ENCODE data around the gene ACLY.
"Not testable (repeated sequence)": the region's sequence is repeated elsewhere in the genome, so short reads cannot be mapped to it uniquely, and the experiment has no call there.

Gene ACLY

DNA sequence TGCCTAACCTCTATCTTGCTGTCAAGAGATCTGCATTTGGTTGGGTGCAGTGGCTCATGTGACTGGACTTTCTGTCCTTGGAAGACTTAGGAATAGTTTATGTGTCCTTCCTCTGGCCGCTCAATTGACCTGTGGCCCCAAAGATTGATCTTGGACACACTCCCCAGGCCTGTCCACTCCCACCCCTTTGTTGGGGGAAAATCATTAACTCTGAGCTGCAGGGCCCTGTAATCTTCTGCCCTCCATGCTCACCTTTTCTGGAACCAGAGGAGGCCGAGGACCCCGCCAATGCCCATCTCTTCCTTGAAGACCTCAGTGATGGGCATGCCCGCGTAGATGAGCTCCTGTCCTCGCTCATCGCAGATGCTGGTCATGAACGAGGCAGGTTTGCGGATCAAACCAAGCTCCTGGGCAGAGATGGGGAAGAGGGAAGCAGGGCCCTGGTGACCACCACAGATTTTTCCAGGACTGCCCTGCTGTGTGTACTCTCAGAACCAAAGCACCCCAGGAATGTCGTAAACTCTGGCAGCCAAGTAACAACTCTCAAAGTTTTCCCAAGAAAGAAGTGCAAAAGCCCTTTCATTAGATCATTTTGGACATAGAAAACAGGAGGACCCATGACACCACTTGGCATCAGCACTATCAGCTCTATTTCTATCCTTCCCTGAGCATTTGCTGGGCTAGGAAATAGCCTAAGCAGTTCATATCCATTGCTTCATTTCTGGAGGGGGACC, 45.0 kb downstream of the ACLY start:
- DNase-seq (ENCODE audit: low read depth in 2 of 2): no peak

DNA sequence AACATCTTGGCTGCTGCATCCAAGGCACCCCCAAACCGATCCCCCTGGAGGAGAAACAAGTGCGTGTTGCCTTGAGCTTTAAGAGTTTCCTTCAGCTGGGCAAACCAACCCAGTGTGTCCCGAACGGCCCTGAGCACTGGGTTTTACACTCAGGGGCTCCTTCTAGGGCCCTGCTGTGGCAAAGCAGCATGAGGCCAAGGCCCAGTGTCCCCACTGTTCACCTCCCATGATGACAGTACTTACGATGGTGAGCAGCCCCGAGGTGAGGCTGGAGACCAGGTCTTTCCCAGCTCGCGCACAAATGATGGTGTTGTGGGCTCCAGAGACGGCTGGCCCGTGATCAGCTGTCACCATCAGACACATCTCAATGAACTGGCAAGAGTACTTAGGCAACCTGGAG, 47.0 kb downstream of the ACLY start:
- no peak for DNase-seq (ENCODE audit: low read depth in 2 of 2)

DNA sequence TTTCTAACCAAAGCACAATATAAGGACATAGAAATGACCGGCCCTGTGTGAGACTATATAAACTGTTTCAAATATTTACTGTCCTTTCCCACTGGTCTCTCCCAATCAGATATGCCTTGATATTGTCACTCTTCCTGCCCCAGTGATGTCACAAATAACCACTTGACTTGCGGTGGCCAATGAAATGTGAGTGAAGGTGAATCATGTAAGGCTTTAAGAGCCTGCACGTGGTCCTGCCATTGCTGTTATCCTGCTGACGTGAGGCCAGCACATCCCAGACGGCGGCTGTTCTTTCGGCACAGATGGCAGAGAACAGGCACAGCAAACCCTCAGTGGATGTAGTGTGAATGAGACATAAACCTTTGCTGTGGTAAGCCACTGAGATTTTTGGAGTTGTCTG, 48.1 kb downstream of the ACLY start:
- no peak for DNase-seq (ENCODE audit: low read depth in 2 of 2)

DNA sequence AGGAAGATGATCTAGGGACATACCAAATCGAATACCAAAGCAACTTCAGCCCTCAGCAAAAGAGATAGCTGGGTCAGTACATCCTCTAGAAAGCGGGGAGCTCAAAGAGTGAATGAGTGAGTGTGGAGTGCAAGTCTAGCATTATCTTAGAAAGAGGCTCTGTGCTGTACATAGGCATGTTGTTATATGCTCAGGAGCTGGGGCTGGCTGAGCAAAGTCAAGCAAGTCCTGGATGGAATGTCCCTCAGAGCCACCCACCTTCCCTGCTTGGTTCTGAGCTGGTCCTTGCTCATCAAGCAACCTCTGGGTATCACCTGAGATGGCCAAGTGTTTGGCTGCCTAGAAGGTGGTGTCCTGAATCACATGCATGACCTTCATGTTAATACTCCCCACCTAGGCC, 48.7 kb downstream of the ACLY start:
- no peak for DNase-seq (ENCODE audit: low read depth in 2 of 2)

DNA sequence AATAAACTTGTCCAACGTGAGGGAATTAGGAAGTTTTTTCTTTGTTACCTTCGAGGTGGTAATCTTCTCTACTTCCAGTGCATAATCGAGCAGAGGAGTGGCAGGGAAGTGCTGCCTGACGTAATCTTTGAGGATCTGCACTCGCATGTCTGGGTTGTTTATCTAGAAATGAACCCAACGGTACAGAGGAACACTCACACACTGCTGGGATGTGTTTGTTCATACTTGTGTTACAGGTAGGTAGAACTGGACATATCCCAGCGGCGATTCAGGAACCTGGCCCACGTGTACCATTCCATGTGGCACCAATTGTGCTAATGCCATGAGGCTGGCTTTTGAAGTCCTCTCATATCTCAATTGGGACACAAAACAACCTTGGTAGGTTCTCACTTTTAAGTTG, 49.3 kb downstream of the ACLY start:
- DNase-seq (ENCODE audit: low read depth in 2 of 2): no peak

DNA sequence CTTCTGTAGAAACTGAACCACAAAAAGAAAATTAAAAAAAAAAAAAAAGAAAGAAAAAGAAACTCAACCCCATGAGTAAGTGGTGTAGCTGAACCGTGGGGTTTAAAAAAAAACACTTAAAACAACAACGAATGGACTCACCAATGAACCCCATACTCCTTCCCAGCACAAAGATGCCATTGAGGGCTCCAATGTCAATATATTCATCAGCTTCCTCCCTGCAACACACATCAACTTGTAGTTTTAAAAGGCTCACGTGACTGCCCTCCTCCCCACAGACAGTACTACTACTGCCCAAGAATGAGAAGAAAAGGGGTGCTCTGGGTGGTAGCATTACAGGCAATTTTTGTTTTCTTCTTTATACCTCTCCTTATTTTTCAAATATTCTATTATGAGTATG, 50.2 kb downstream of the ACLY start:
- DNase-seq (ENCODE audit: low read depth in 2 of 2): no peak

DNA sequence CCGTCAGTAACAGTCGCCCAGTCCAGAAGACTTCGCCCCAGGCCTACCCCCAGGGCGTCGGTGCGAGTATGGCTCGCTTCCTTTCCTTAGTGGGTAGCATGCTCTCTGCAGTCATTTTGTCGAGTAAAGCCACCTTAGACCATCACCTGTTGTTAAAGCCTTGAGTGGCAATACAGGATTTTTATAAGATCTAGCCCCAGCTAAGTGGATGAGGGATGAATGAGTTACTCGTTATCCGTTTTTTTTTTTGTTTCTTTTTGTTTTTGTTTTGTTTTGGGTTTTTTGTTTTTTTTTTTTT, 53.2 kb downstream of the ACLY start:
- DNase-seq (ENCODE audit: low read depth in 2 of 2): no peak

GRCh38 chr17:41864836-41865595, 53.7 kb downstream of the ACLY start, which contains the start of gene KLHL11:
Gene KLHL11, minus strand, starts transcription at chr17:41865423. Its CDS starts 53 bp downstream, at chr17:41865370.
- peak; percentile 64 to 65 for DNase-seq (ENCODE audit: low read depth in 2 of 2)

GRCh38 chr17:41864498-41864835, 54.3 kb downstream of the ACLY start:
- no peak for DNase-seq (ENCODE audit: low read depth in 2 of 2)

- no peak for DNase-seq (ENCODE audit: low read depth in 2 of 2)
Measured at GRCh38 chr17:41863074-41863848, 55.5 kb downstream of the ACLY start.

GRCh38 chr17:41860254-41860931, 58.4 kb downstream of the ACLY start:
- no peak for DNase-seq (ENCODE audit: low read depth in 2 of 2)

DNA sequence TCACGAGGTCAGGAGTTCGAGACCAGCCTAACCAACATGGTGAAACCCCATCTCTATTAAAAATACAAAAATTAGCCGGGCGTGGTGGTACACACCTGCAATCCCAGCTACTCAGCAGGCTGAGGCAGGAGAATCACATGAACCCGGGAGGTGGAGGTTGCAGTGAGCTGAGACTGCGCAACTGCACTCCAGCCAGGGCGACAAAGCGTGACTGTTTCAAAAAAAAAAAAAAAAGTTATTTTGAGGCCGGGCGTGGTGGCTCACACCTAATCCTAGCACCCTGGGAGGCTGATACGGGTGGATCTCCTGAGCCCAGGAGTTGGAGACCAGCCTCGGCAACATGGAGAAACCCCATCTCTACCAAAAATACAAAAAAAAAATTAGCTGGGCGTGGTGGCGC, 67.4 kb downstream of the ACLY start:
- not testable (repeated sequence) for DNase-seq (ENCODE audit: low read depth in 2 of 2)

DNA sequence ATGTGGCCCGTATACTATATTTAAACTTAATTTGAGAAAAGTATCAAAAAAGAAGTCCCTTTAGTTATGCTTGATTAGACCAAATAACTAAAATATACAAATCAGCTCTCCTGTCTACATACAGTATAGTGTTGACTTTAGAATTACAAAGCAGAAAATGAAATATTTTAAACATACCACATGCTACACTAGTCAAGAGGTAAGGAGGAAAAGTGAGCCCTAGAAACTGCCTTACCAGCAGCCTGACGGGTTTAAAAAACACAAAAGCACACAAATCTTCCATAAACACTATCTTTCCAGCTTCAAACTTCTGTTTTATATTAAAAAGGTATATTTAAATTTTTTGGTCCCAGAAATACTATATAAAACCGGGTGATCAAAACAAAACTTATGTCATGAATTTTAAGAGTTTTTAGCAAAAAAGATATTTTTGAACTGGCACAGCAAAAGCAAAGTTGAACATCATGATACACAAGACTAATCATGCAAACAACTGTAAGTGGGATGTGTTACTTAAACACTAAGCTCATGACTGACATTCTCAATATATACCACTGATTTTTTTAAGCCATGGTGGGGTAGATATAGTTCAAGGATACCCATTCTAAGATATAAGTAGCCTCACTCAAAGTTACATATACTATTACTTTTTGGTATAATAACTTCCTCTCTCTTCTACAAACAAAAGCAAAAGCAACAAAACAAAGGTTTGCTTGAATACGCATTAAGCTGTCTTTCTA, 69.3 kb downstream of the ACLY start:
- no peak for DNase-seq (ENCODE audit: low read depth in 2 of 2)

DNA sequence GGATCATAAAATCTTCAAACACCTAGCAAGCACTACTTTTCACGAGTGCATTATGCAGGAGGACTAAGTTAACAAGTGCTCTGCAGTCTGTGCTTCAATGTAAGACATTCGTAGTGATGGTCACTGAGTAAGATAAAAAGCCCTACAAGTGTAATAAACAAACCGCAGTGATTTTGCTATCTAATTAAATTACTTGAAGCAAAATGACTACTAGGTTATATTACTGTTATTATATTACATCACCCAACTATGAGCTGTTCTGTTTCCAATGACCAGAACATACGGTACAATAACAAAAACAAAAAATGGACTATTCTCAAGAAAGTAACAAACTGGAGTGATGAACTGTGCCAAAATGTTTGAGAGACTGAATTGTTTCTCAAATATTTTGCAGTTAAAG, 70.0 kb downstream of the ACLY start:
- no peak for DNase-seq (ENCODE audit: low read depth in 2 of 2)

DNA sequence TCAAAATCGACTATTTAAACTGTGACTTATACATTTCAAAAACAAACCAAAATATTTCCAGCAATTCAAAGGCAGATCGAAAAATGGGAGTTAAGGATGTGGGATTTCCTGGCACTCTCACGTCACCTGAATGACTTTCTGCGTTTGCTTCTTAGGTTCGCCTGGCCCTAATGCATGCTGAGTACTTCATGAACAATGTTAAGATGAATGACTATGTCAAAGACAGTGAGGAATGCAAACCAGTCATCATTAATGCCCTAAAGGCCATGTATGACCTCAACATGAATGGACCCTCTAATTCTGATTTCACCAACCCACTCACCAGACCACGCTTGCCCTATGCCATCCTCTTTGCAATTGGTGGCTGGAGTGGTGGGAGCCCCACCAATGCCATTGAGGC, 73.8 kb downstream of the ACLY start:
- DNase-seq (ENCODE audit: low read depth in 2 of 2): no peak

- DNase-seq (ENCODE audit: low read depth in 2 of 2): not testable (repeated sequence)
Measured at GRCh38 chr17:41840781-41841180, 78.0 kb downstream of the ACLY start.

DNA sequence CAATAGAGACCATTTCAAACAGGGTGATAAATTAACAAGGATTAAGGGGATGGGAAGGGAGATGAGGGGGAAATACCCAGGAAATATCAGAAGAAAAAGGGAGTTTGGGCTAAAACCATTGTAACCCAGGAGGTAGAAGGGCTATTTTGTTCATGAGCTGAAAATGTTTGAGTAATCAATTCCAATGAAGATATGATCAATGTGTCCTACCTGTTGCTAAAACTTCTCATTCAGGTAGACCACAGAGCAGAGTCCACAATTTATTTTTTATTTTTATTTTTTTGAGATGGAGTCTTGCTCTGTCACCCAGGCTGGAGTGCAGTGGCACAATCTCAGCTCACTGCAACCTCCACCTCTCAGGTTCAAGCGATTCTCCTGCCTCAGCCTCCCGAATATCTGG, 79.3 kb downstream of the ACLY start:
- not testable (repeated sequence) for DNase-seq (ENCODE audit: low read depth in 2 of 2)

GRCh38 chr17:41837761-41838538, 80.8 kb downstream of the ACLY start, which contains the start of gene KLHL10:
Gene KLHL10, plus strand, starts transcription at chr17:41837825. Its CDS starts 108 bp downstream, at chr17:41837933.
- no peak for DNase-seq (ENCODE audit: low read depth in 2 of 2)

DNA sequence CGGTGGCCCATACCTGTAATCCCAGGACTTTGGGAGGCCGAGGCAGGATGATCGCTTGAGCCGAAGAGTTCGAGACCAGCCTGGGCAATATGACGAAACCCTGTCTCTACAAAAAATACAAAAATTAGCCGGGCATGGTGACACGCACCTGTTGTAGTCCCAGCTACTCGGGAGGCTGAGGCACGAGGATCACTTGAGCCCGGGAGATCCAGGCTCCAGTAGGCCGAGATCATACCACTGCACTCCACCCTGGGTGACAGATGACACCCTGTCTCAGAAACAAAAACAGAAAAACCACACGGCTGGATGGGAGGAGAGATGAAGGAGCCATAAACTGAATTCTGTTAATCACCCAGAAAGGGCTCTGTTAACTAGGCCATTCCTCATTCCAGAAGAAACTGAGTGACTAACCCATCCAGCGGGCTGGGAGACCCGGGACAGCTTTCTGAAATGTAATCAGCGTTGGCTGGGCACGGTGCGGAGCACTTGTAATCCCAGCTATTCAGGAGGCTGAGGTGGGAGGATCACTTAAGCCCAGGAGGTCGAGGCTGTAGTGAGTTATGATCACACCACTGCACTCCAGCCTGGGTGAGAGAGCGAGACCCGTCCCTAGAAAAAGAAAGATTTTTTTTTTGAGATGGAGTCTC, 82.1 kb downstream of the ACLY start:
- DNase-seq (ENCODE audit: low read depth in 2 of 2): no peak
